Left cardiac atrium (tissue), 4 donors: Measurements from ENCODE around the gene MLLT6. TPM values are rescaled to one million over a fixed set of nuclear protein-coding genes. Genes with fewer than 3 reads are reported as not detected.
"Not testable (repeated sequence)": the region's sequence is repeated elsewhere in the genome, so short reads cannot be mapped to it uniquely, and the experiment has no call there.

Experiments
- ATAC-seq, 2 donors: fragments of 200-7000 bp; cut with Tn5 transposase; one replicate each; pipeline ENCODE4 v1.9.1; 2020; ENCODE audit warnings: mild to moderate bottlenecking in 2 of 2, moderate library complexity in 2 of 2
- DNase-seq: peaks from one replicate; pipeline ENCODE4 v3.0.0-alpha.2; 2020
- intact Hi-C, 2 donors: fragments of 100-400 bp; cut with DNase I; formaldehyde crosslinking; loops; one replicate each; pipeline versions ENCODE4 v1.14.1 to v1.15.1; 2022 to 2023
- total RNA-seq, 2 donors: library from RNA; stranded (reverse); fragmentation: NEBNext Ultra II Directional; extraction: Animal tissue kit (Norgen Biotek cat#: 25700); gene quantifications; one replicate each; pipeline ENCODE4 v1.2.1, GENCODE V29; 2021
- donor health status: DM: no; HTN: yes; CAD: no.
- donor health status: DM: no; HTN: yes; CAD: no; lungs with severe emphysema.
- donor health status: DM: yes; HTN: yes; CAD: no.
- donor health status: Dilated cardiomyopathy.

Gene MLLT6
- total RNA-seq, 2 donors from 2014 or later = 76.1 to 88.9 TPM

- intact Hi-C loops = no loop called here
- DNase-seq = no peak
- no peak for ATAC-seq
Observed at GRCh38 chr17:38717139-38717745, 12.2 kb downstream of the MLLT6 start.

- ATAC-seq (no peak), DNase-seq (no peak)
- intact Hi-C loops = no loop called here
Observed at GRCh38 chr17:38719289-38719942, 14.3 kb downstream of the MLLT6 start.

- DNase-seq (no peak), ATAC-seq (no peak)
- intact Hi-C loops = no loop called here
Observed at GRCh38 chr17:38719943-38720641, 15.0 kb downstream of the MLLT6 start.

- no peak for ATAC-seq
Observed at GRCh38 chr17:38720941-38721340, 15.9 kb downstream of the MLLT6 start.

GRCh38 chr17:38721802-38722201 is 16.7 kb downstream of the MLLT6 start:
- intact Hi-C loops = no loop called here
- ATAC-seq = no peak

More at GRCh38 chr17:38720941-38721340, 15.9 kb downstream of the MLLT6 start:
- DNase-seq = no peak
- intact Hi-C loops = no loop called here

GRCh38 chr17:38724337-38724988 is 19.4 kb downstream of the MLLT6 start:
- ATAC-seq = peak; percentile 50 to 68
- DNase-seq = peak; percentile 68
- intact Hi-C loops = no loop called here

More at GRCh38 chr17:38721802-38722201, 16.7 kb downstream of the MLLT6 start:
- DNase-seq = no peak

- no peak for DNase-seq
- no peak for ATAC-seq
- intact Hi-C loops = no loop called here
Observed at GRCh38 chr17:38725066-38725465, 20.0 kb downstream of the MLLT6 start.

GRCh38 chr17:38726145-38726544 is 21.1 kb downstream of the MLLT6 start:
- DNase-seq, ATAC-seq, intact Hi-C loops: not testable (repeated sequence)

- intact Hi-C loops = no loop called here
- DNase-seq (no peak), ATAC-seq (no peak)
Observed at GRCh38 chr17:38727736-38728135, 22.7 kb downstream of the MLLT6 start.

- DNase-seq = no peak
- intact Hi-C loops = no loop called here
- no peak for ATAC-seq
Observed at GRCh38 chr17:38728290-38728831, 23.3 kb downstream of the MLLT6 start.

- DNase-seq = no peak
- ATAC-seq = no peak
- intact Hi-C loops = no loop called here
Observed at GRCh38 chr17:38729368-38729885, 24.4 kb downstream of the MLLT6 start.

- intact Hi-C loops = loop anchor here (5.0 kb wide), 3 partner anchors 33 to 53 kb away; no protein-coding TSS in a partner anchor
- ATAC-seq = peak; percentile 83 to 93
- DNase-seq = peak; percentile 91
Observed at GRCh38 chr17:38729886-38730525, 24.9 kb downstream of the MLLT6 start, which contains the start of gene CISD3. Gene CISD3, plus strand, starts transcription at chr17:38730341. Its CDS starts 18 bp downstream, at chr17:38730359.

- peak; percentile 87 for DNase-seq
- ATAC-seq = peak; percentile 46 to 47
- intact Hi-C loops = loop anchor here (5.0 kb wide), 3 partner anchors 33 to 53 kb away; no protein-coding TSS in a partner anchor
Observed at GRCh38 chr17:38730526-38731379, 25.7 kb downstream of the MLLT6 start.

GRCh38 chr17:38731526-38732294 is 26.6 kb downstream of the MLLT6 start:
- intact Hi-C loops = loop anchor here (5.0 kb wide), 3 partner anchors 34 to 54 kb away; no protein-coding TSS in a partner anchor
- ATAC-seq = no peak
- no peak for DNase-seq

- intact Hi-C loops = loop anchor here (5.0 kb wide), 3 partner anchors 35 to 55 kb away; no protein-coding TSS in a partner anchor
- ATAC-seq (peak in 1 of 2 donors; percentile 9), DNase-seq (no peak)
Observed at GRCh38 chr17:38732376-38733281, 27.6 kb downstream of the MLLT6 start.
